ENCODE data around the gene TSKU.

DNA sequence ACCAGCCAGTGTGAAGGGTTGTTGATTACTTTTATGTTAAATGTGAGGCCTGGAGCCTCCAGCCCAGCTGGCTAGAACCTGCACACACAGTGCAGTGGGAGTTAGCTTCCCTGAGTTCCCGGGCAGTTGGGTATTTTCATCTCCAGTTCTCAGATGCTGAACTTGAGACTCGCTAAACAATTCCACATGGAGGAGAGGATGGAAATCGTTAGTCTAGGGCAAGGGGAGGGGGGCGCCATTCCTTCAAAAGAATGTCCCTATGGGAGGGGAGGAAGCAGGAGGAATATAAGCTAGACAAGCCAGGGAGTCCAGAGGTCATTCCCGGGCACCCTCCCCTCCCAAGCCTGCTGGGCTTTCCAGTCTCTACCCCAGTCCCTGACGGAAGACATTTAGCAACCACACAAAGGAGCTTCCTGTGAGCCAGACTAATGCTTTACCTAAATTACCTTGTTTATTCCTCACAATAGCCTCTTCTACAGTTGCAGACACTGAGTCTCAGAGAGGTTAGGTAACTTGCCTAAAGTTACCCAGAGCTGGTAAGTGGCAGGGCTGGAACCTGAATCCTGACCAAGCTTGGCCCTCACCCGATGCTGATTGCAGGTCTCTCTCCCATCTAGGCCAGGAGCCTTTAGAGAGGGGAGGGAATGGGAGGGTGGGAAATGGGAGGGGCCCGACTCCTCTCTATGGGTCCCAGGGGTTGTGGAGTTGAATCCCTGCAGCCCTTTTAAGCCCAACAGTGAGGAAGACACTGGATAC, 1.9 kb upstream of the TSKU start:
- TF ChIP-seq GABPA (IDR thresholded peaks at IDR 0.05; ENCODE audit: low read depth) (no peak), POLR2AphosphoS5 (IDR thresholded peaks at IDR 0.05; ENCODE audit: low read depth) (no peak), SPI1 (IDR thresholded peaks at IDR 0.05; ENCODE audit: borderline replicate concordance, low read depth) (no peak)
- TF ChIP-seq, protein P1, sequence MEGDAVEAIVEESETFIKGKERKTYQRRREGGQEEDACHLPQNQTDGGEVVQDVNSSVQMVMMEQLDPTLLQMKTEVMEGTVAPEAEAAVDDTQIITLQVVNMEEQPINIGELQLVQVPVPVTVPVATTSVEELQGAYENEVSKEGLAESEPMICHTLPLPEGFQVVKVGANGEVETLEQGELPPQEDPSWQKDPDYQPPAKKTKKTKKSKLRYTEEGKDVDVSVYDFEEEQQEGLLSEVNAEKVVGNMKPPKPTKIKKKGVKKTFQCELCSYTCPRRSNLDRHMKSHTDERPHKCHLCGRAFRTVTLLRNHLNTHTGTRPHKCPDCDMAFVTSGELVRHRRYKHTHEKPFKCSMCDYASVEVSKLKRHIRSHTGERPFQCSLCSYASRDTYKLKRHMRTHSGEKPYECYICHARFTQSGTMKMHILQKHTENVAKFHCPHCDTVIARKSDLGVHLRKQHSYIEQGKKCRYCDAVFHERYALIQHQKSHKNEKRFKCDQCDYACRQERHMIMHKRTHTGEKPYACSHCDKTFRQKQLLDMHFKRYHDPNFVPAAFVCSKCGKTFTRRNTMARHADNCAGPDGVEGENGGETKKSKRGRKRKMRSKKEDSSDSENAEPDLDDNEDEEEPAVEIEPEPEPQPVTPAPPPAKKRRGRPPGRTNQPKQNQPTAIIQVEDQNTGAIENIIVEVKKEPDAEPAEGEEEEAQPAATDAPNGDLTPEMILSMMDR (IDR thresholded peaks at IDR 0.05; ENCODE audit: insufficient read depth, low read length), result no peak
